SK-N-SH (cell line): Measurements from ENCODE around the gene RIMKLA. TPM values are rescaled to one million over a fixed set of nuclear protein-coding genes. Genes with fewer than 3 reads are reported as not detected.

Source experiments
- CTCF ChIA-PET: fragments of 300-600, 350-600 bp; formaldehyde crosslinking; extraction: SDS; loops from one replicate; lab custom pipeline; 2021; lab: Yijun Ruan, JAX
- POLR2A ChIA-PET: fragments of 350-600 bp; sonication (Branson Sonifier 250); formaldehyde crosslinking; extraction: SDS; loops from one replicate; lab custom pipeline; 2020; ENCODE audit warnings: antibody characterized with exemption, inconsistent platforms; lab: Yijun Ruan, JAX
- DNase-seq: peaks from one replicate; pipeline ENCODE4 v3.0.0; 2012
- H2AFZ ChIP-seq: fragments of 200-600 bp; sonication (generic); 2 replicates; pipeline ENCODE4 v1.8.1; 2016; ENCODE audit warnings: antibody characterized with exemption, mild to moderate bottlenecking, low read depth
- H3F3A ChIP-seq: fragments of 200-600 bp; sonication (generic); replicated peaks from 2 replicates; pipeline ENCODE3; 2016; ENCODE audit warnings: antibody characterized with exemption, mild to moderate bottlenecking; ENCODE audit not compliant: insufficient read depth
- H3K27ac ChIP-seq, 2 experiments: fragments of 200-500 bp in 1 of 2; fragments of 200-600 bp in 1 of 2; sonication (Bioruptor generic) in 1 of 2; sonication (generic), shearing (Covaris generic) in 1 of 2; 2 replicates each; pipeline versions ENCODE4 v1.5.1 to v1.6.1; 2014 to 2016; ENCODE audit warnings: low read depth in 2 of 2, inconsistent platforms in 1 of 2, low read length in 1 of 2, mild to moderate bottlenecking in 1 of 2, mixed read lengths in 1 of 2
- H3K27me3 ChIP-seq: fragments of 200-600 bp; sonication (generic), shearing (Covaris generic); 2 replicates; pipeline ENCODE4 v1.6.1; 2016; ENCODE audit warnings: mixed run types; ENCODE audit not compliant: insufficient read depth
- H3K36me3 ChIP-seq, 2 experiments: fragments of 200-500 bp in 1 of 2; fragments of 200-600 bp in 1 of 2; sonication (Bioruptor generic) in 1 of 2; sonication (generic) in 1 of 2; replicated peaks in 1 of 2; 2 replicates each; pipeline versions ENCODE3 to v1.5.1; 2014 to 2016; ENCODE audit warnings: low read length in 1 of 2, mild to moderate bottlenecking in 1 of 2; ENCODE audit not compliant: insufficient read depth in 2 of 2, control insufficient read depth in 1 of 2
- H3K4me1 ChIP-seq, 2 experiments: fragments of 200-500 bp in 1 of 2; fragments of 200-600 bp in 1 of 2; sonication (Bioruptor generic) in 1 of 2; sonication (generic), shearing (Covaris generic) in 1 of 2; 2 replicates each; pipeline versions ENCODE4 v1.5.1 to v1.6.1; 2014 to 2016; ENCODE audit warnings: low read depth in 1 of 2, low read length in 1 of 2, mixed run types in 1 of 2; ENCODE audit not compliant: insufficient read depth in 2 of 2, control insufficient read depth in 1 of 2
- H3K4me2 ChIP-seq: fragments of 200-600 bp; sonication (generic), shearing (Covaris generic); 2 replicates; pipeline ENCODE4 v1.6.1; 2017; ENCODE audit warnings: mixed run types
- H3K4me3 ChIP-seq, 2 experiments: fragments of 200-500 bp in 1 of 2; fragments of 200-600 bp in 1 of 2; sonication (Bioruptor generic) in 1 of 2; sonication (generic), shearing (Covaris generic) in 1 of 2; 2 replicates each; pipeline versions ENCODE4 v1.5.1 to v1.8.1; 2014 to 2016; ENCODE audit warnings: low read depth in 2 of 2, inconsistent platforms in 1 of 2, low read length in 1 of 2, mild to moderate bottlenecking in 1 of 2, mixed read lengths in 1 of 2, moderate library complexity in 1 of 2
- H3K79me2 ChIP-seq: fragments of 200-600 bp; sonication (generic); 2 replicates; pipeline ENCODE4 v1.8.1; 2017; ENCODE audit warnings: mild to moderate bottlenecking; ENCODE audit not compliant: insufficient read depth
- H3K9ac ChIP-seq: fragments of 200-600 bp; sonication (generic); 2 replicates; pipeline ENCODE4 v1.6.1; 2017; ENCODE audit warnings: mixed run types
- H3K9me2 ChIP-seq: fragments of 200-600 bp; sonication (generic); 2 replicates; pipeline ENCODE4 v1.6.1; 2017; ENCODE audit warnings: mixed run types
- H3K9me3 ChIP-seq: fragments of 200-600 bp; sonication (generic); 2 replicates; pipeline ENCODE4 v1.6.1; 2017; ENCODE audit warnings: mixed run types, mild to moderate bottlenecking, moderate library complexity
- H4K20me1 ChIP-seq: fragments of 200-600 bp; sonication (generic); 2 replicates; pipeline ENCODE4 v1.6.1; 2017; ENCODE audit warnings: mild to moderate bottlenecking, mixed run types; ENCODE audit not compliant: insufficient read depth
- CHD2 ChIP-seq: fragments of 150-350 bp; IDR thresholded peaks from 2 replicates; pipeline ENCODE4 v1.6.1; 2018; ENCODE audit warnings: low read length; ENCODE audit not compliant: partially characterized antibody
- ELF1 ChIP-seq: IDR thresholded peaks from 2 replicates; pipeline ENCODE4 v1.4.0; 2012
- FOSL2 ChIP-seq: IDR thresholded peaks from 2 replicates; pipeline ENCODE4 v1.4.0; 2012; ENCODE audit warnings: low read depth, mild to moderate bottlenecking, moderate library complexity, borderline replicate concordance
- FOXJ3 ChIP-seq: sonication (generic); formaldehyde crosslinking; IDR thresholded peaks from 2 replicates; pipeline ENCODE4 v1.5.1; 2020; ENCODE audit warnings: mild to moderate bottlenecking, missing genetic modification reagents
- GATA2 ChIP-seq: sonication (generic); formaldehyde crosslinking; IDR thresholded peaks from 2 replicates; pipeline ENCODE4 v1.5.0; 2020; ENCODE audit warnings: mild to moderate bottlenecking, missing genetic modification reagents
- JUND ChIP-seq: IDR thresholded peaks from 2 replicates; pipeline ENCODE4 v1.4.0; 2012
- MEF2A ChIP-seq: IDR thresholded peaks from 2 replicates; pipeline ENCODE4 v1.4.0; 2012; ENCODE audit warnings: low read depth, borderline replicate concordance
- MXI1 ChIP-seq: IDR thresholded peaks from 2 replicates; pipeline ENCODE4 v1.6.1; 2012; ENCODE audit warnings: mild to moderate bottlenecking, low read depth, low read length, improper control_type of control experiment
- NFIC ChIP-seq: IDR thresholded peaks from 2 replicates; pipeline ENCODE4 v1.4.0; 2012; ENCODE audit warnings: borderline replicate concordance
- RAD21 ChIP-seq: IDR thresholded peaks from 2 replicates; pipeline ENCODE4 v1.6.1; 2012; ENCODE audit warnings: mild to moderate bottlenecking, low read length
- RCOR1 ChIP-seq: fragments of 150-350 bp; IDR thresholded peaks from 2 replicates; pipeline ENCODE4 v1.6.1; 2017; ENCODE audit warnings: antibody characterized with exemption, low read length
- RXRA ChIP-seq: IDR thresholded peaks from 2 replicates; pipeline ENCODE4 v1.4.0; 2012; ENCODE audit warnings: low read depth, mild to moderate bottlenecking, borderline replicate concordance
- TAF1 ChIP-seq: IDR thresholded peaks from 2 replicates; pipeline ENCODE4 v1.6.1; 2012; ENCODE audit warnings: low read depth, mild to moderate bottlenecking, low read length, moderate library complexity, borderline replicate concordance
- YY1 ChIP-seq: IDR thresholded peaks from 2 replicates; pipeline ENCODE4 v1.4.0; 2012; ENCODE audit warnings: low read depth, mild to moderate bottlenecking
- WGBS: methylation state at CpG from one replicate; pipeline ENCODE4 v1.1.6; 2017; ENCODE audit warnings: low lambda C conversion rate; 5-methylcytosine and 5-hydroxymethylcytosine counted together
- polyA plus RNA-seq, 3 experiments: library from polyadenylated mRNA; depleted of rRNA; stranded (reverse); fragments of >200 nt; gene quantifications; 2 replicates each; pipeline ENCODE4 v1.2.3, GENCODE V29; 2012
- TF ChIP-seq, protein P1 (sequence below): IDR thresholded peaks from 2 replicates; pipeline ENCODE4 v1.4.0; 2012; ENCODE audit warnings: low read depth, borderline replicate concordance
- TF ChIP-seq, protein P2 (sequence below): IDR thresholded peaks from 2 replicates; pipeline ENCODE4 v1.4.0; 2012; ENCODE audit warnings: low read depth
- TF ChIP-seq, protein P3 (sequence below): IDR thresholded peaks from 2 replicates; pipeline ENCODE4; 2012
- TF ChIP-seq, protein P4 (sequence below): IDR thresholded peaks from 2 replicates; pipeline ENCODE4 v1.6.1; 2012; ENCODE audit warnings: mild to moderate bottlenecking, low read depth, low read length, moderate library complexity

Gene RIMKLA
- polyA plus RNA-seq, 1 of the 3 experiments (the other 2 are of a cell fraction), result 0.08 TPM

DNA sequence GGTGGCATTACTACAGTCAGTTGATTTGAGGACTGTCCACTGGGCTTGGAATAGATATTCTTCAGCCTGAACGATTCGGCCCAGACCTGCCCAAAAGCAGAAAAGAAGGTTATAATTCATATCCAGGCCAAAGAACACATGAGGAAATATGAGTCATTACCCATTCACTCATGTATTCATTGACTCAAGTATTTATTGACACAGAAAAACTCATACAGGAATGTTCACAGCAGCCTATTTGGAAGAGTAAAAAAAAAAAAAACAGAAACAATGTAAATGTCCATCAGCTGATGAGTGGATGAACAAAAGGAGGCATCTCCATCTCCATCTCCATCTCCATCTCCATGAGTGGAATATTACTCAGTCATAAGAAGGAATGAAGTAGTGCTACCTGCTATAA, 59.3 kb downstream of the RIMKLA start:
- H3K4me2 ChIP-seq, result no peak overlapping the region
- H3K9me3 ChIP-seq, result no peaks in the 10 kb centered on the region

DNA sequence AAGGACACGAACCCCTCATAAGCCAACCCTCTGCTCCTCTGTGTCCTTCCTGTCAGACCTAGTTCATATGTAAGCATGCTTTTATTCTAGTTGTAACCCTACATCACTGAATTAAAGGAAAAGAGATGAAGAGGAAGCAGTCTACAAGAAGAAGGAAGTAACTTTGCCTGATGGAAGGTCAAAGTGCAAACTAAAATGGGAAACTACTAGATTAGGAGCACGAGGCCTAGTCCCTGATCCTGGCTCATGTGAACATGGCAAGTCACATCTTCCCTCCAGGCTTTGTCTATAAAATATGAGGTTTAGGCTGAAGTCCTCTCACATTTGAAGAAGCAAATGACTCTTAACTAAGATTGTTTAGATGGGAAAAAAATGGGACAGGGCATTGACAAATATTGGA, 62.1 kb downstream of the RIMKLA start:
- Histone ChIP-seq H3K4me1 (no peaks in the 10 kb centered on the region), H3K27me3 (no peaks in the 10 kb centered on the region), H3K4me3 (no peak overlapping the region), H3F3A (peaks cover 9% of the 10 kb centered on the region), H3K9ac (no peak overlapping the region), H3K79me2 (no peaks in the 10 kb centered on the region), H3K36me3 (no peaks in the 10 kb centered on the region), H3K9me3 (no peaks in the 10 kb centered on the region), H3K9me2 (no peaks in the 10 kb centered on the region), H3K4me2 (no peak overlapping the region), H4K20me1 (no peaks in the 10 kb centered on the region), H2AFZ (no peak overlapping the region), H3K27ac (no peak overlapping the region)
- ChIA-PET POLR2A (no interaction called here), CTCF (no interaction called here)
- no peak for DNase-seq
- 17% methylated on average over 2 of the region's 2 CpGs for WGBS
- no peak for TF ChIP-seq TAF1
- TF ChIP-seq, protein P1, sequence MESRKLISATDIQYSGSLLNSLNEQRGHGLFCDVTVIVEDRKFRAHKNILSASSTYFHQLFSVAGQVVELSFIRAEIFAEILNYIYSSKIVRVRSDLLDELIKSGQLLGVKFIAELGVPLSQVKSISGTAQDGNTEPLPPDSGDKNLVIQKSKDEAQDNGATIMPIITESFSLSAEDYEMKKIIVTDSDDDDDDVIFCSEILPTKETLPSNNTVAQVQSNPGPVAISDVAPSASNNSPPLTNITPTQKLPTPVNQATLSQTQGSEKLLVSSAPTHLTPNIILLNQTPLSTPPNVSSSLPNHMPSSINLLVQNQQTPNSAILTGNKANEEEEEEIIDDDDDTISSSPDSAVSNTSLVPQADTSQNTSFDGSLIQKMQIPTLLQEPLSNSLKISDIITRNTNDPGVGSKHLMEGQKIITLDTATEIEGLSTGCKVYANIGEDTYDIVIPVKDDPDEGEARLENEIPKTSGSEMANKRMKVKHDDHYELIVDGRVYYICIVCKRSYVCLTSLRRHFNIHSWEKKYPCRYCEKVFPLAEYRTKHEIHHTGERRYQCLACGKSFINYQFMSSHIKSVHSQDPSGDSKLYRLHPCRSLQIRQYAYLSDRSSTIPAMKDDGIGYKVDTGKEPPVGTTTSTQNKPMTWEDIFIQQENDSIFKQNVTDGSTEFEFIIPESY, result no peak
- no peak for TF ChIP-seq MEF2A
- no peak for TF ChIP-seq YY1
- TF ChIP-seq, protein P2, sequence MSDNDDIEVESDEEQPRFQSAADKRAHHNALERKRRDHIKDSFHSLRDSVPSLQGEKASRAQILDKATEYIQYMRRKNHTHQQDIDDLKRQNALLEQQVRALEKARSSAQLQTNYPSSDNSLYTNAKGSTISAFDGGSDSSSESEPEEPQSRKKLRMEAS, result no peak
- no peak for TF ChIP-seq RXRA
- no peak for TF ChIP-seq FOXJ3 (CRISPR knock-in tag)
- TF ChIP-seq NFIC, result no peak
- TF ChIP-seq, protein P3, sequence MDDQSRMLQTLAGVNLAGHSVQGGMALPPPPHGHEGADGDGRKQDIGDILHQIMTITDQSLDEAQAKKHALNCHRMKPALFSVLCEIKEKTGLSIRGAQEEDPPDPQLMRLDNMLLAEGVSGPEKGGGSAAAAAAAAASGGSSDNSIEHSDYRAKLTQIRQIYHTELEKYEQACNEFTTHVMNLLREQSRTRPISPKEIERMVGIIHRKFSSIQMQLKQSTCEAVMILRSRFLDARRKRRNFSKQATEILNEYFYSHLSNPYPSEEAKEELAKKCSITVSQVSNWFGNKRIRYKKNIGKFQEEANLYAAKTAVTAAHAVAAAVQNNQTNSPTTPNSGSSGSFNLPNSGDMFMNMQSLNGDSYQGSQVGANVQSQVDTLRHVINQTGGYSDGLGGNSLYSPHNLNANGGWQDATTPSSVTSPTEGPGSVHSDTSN, result no peak
- no peak for TF ChIP-seq GATA2 (CRISPR knock-in tag)
- no peak for TF ChIP-seq RCOR1

More for the DNA sequence above, 59.3 kb downstream of the RIMKLA start:
- CTCF ChIA-PET, result no interaction called here
- no peak for DNase-seq
- H3F3A ChIP-seq, result peaks cover 9% of the 10 kb centered on the region
- WGBS, result 59% methylated on average over 2 of the region's 2 CpGs
- H3K4me3 ChIP-seq, result no peak overlapping the region
- no peak overlapping the region for H3K9ac ChIP-seq
- H3K27ac ChIP-seq, result no peak overlapping the region
- POLR2A ChIA-PET, result no interaction called here
- no peaks in the 10 kb centered on the region for H3K27me3 ChIP-seq
- no peaks in the 10 kb centered on the region for H4K20me1 ChIP-seq
- H2AFZ ChIP-seq, result no peak overlapping the region
- H3K36me3 ChIP-seq, result no peaks in the 10 kb centered on the region
- H3K79me2 ChIP-seq, result no peaks in the 10 kb centered on the region
- H3K9me2 ChIP-seq, result no peaks in the 10 kb centered on the region
- no peaks in the 10 kb centered on the region for H3K4me1 ChIP-seq
- TF ChIP-seq RAD21, result no peak
- TF ChIP-seq JUND, result peak; percentile 34; the same call in 1 of the 2 replicates
- TF ChIP-seq, protein P4, sequence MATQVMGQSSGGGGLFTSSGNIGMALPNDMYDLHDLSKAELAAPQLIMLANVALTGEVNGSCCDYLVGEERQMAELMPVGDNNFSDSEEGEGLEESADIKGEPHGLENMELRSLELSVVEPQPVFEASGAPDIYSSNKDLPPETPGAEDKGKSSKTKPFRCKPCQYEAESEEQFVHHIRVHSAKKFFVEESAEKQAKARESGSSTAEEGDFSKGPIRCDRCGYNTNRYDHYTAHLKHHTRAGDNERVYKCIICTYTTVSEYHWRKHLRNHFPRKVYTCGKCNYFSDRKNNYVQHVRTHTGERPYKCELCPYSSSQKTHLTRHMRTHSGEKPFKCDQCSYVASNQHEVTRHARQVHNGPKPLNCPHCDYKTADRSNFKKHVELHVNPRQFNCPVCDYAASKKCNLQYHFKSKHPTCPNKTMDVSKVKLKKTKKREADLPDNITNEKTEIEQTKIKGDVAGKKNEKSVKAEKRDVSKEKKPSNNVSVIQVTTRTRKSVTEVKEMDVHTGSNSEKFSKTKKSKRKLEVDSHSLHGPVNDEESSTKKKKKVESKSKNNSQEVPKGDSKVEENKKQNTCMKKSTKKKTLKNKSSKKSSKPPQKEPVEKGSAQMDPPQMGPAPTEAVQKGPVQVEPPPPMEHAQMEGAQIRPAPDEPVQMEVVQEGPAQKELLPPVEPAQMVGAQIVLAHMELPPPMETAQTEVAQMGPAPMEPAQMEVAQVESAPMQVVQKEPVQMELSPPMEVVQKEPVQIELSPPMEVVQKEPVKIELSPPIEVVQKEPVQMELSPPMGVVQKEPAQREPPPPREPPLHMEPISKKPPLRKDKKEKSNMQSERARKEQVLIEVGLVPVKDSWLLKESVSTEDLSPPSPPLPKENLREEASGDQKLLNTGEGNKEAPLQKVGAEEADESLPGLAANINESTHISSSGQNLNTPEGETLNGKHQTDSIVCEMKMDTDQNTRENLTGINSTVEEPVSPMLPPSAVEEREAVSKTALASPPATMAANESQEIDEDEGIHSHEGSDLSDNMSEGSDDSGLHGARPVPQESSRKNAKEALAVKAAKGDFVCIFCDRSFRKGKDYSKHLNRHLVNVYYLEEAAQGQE, result no peak
- no peak for TF ChIP-seq MXI1
- no peak for TF ChIP-seq ELF1
- TF ChIP-seq GATA2 (CRISPR knock-in tag), result no peak
- TF ChIP-seq, protein P2, result no peak
- no peak for TF ChIP-seq NFIC
- TF ChIP-seq RXRA, result no peak
- TF ChIP-seq, protein P3, result peak; percentile 17; the same call in 1 of the 2 replicates
- TF ChIP-seq CHD2, result no peak
- peak; percentile 60; the same call in 1 of the 2 replicates for TF ChIP-seq FOSL2
